Lower leg skin (tissue), 3 donors: ENCODE data around the gene ATF7IP.

ENCODE experiments used
- POLR2A ChIP-seq, 2 donors: fragments of 450-650 bp; IDR thresholded peaks; one replicate each; pipeline ENCODE4 v1.6.1; 2016 to 2017; ENCODE audit warnings: antibody characterized with exemption in 2 of 2, mild to moderate bottlenecking in 1 of 2, moderate library complexity in 1 of 2
- TF ChIP-seq, protein P1 (sequence below), 3 donors: fragments of 450-650 bp; IDR thresholded peaks; one replicate each; pipeline ENCODE4 v1.5.1; 2016; ENCODE audit warnings: antibody characterized with exemption in 3 of 3, mild to moderate bottlenecking in 3 of 3, moderate library complexity in 2 of 3

DNA sequence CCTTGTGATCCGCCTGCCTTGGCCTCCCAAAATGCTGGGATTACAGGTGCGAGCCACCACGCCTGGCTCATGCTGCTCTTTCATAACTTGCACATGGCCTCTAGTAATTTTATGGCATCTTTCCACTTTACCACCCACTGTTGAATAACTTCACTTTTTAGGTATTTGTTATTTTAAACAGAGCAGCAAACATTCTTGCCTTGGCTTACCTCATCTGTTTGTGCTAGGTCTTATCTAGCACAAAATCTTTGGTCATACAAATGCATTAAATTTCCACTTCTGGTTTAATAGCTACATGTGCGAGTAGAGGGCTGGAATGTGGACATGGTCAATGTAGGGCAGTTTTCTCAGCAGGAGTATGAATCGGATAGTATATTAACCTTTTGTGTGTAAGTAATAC, 38.8 kb upstream of the ATF7IP start:
- TF ChIP-seq, protein P1, sequence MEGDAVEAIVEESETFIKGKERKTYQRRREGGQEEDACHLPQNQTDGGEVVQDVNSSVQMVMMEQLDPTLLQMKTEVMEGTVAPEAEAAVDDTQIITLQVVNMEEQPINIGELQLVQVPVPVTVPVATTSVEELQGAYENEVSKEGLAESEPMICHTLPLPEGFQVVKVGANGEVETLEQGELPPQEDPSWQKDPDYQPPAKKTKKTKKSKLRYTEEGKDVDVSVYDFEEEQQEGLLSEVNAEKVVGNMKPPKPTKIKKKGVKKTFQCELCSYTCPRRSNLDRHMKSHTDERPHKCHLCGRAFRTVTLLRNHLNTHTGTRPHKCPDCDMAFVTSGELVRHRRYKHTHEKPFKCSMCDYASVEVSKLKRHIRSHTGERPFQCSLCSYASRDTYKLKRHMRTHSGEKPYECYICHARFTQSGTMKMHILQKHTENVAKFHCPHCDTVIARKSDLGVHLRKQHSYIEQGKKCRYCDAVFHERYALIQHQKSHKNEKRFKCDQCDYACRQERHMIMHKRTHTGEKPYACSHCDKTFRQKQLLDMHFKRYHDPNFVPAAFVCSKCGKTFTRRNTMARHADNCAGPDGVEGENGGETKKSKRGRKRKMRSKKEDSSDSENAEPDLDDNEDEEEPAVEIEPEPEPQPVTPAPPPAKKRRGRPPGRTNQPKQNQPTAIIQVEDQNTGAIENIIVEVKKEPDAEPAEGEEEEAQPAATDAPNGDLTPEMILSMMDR (IDR thresholded peaks at IDR 0.05), result no peak
- no peak for TF ChIP-seq POLR2A (IDR thresholded peaks at IDR 0.05)
